Tibial artery (tissue), 4 donors: ENCODE results near the gene NTM.

ENCODE experiments used
- DNase-seq, 2 donors: peaks; one replicate each; pipeline ENCODE4 v3.0.0-alpha.2; 2019
- H3K27ac ChIP-seq, 2 donors: fragments of 200-600 bp; sonication (generic) in 1 of 2; 1 replicate in 1 of 2; 2 replicates in 1 of 2; pipeline ENCODE4 v1.5.1; 2018 to 2019; ENCODE audit warnings: mild to moderate bottlenecking in 1 of 2
- H3K27me3 ChIP-seq, 2 donors: fragments of 200-600 bp; sonication (generic) in 1 of 2; one replicate each; pipeline versions ENCODE4 v1.5.1 to v1.6.0; 2016 to 2019
- H3K36me3 ChIP-seq, 3 donors: fragments of 200-600 bp; sonication (generic) in 2 of 3; one replicate each; pipeline ENCODE4 v1.5.1; 2016 to 2019; ENCODE audit warnings: mild to moderate bottlenecking in 2 of 3
- H3K4me1 ChIP-seq, 4 donors: fragments of 200-600 bp; sonication (generic) in 2 of 4; 1 replicate in 3 of 4; 2 replicates in 1 of 4; pipeline ENCODE4 v1.5.1; 2016 to 2019
- H3K4me3 ChIP-seq, 2 donors: fragments of 200-600 bp; sonication (generic) in 1 of 2; 1 replicate in 1 of 2; 2 replicates in 1 of 2; pipeline ENCODE4 v1.5.1; 2018 to 2019; ENCODE audit warnings: mild to moderate bottlenecking in 2 of 2
- H3K9me3 ChIP-seq, 3 donors: fragments of 200-600 bp; sonication (generic) in 1 of 3; one replicate each; pipeline ENCODE4 v1.5.1; 2016 to 2019
- intact Hi-C: fragments of 100-400 bp; cut with DNase I; formaldehyde crosslinking; loops from one replicate; pipeline ENCODE4 v1.15.0; 2023; ENCODE audit warnings: low total_unique reads
- TF ChIP-seq, protein P1 (sequence below), 2 experiments: fragments of 200-600 bp in 1 of 2; fragments of 450-650 bp in 1 of 2; IDR thresholded peaks; one replicate each; pipeline ENCODE4 v1.5.1; 2017 to 2019; ENCODE audit warnings: antibody characterized with exemption in 2 of 2, mild to moderate bottlenecking in 1 of 2, moderate library complexity in 1 of 2

Gene NTM

DNA sequence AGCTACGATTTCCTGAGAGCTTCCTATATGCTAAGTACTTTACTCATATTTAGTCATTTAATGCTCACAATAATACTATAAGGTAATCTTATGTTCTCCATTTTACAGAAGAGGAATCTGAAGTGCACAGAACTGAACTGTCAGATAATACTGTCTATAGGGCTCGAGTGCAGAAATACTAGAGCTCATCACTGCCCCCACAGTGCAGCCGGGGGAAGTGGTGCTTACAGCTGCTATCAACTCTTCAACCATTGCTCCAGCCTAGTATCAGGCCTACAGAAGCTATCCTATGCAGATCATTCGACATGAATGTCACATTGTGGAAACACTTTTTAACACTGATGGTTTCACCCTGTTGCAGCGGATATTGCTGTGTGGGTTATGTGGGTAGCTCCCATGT lies 929.9 kb downstream of the NTM start:
- H3K4me1 ChIP-seq: no peaks in the 10 kb centered on the region
- H3K4me3 ChIP-seq: no peak overlapping the region
- intact Hi-C loops: no loop called here
- H3K36me3 ChIP-seq: no peaks in the 10 kb centered on the region
- TF ChIP-seq, protein P1, sequence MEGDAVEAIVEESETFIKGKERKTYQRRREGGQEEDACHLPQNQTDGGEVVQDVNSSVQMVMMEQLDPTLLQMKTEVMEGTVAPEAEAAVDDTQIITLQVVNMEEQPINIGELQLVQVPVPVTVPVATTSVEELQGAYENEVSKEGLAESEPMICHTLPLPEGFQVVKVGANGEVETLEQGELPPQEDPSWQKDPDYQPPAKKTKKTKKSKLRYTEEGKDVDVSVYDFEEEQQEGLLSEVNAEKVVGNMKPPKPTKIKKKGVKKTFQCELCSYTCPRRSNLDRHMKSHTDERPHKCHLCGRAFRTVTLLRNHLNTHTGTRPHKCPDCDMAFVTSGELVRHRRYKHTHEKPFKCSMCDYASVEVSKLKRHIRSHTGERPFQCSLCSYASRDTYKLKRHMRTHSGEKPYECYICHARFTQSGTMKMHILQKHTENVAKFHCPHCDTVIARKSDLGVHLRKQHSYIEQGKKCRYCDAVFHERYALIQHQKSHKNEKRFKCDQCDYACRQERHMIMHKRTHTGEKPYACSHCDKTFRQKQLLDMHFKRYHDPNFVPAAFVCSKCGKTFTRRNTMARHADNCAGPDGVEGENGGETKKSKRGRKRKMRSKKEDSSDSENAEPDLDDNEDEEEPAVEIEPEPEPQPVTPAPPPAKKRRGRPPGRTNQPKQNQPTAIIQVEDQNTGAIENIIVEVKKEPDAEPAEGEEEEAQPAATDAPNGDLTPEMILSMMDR (IDR thresholded peaks at IDR 0.05): no peak
- no peak overlapping the region for H3K27ac ChIP-seq
- no peaks in the 10 kb centered on the region for H3K9me3 ChIP-seq
- H3K27me3 ChIP-seq: no peaks in the 10 kb centered on the region
- DNase-seq: no peak

DNA sequence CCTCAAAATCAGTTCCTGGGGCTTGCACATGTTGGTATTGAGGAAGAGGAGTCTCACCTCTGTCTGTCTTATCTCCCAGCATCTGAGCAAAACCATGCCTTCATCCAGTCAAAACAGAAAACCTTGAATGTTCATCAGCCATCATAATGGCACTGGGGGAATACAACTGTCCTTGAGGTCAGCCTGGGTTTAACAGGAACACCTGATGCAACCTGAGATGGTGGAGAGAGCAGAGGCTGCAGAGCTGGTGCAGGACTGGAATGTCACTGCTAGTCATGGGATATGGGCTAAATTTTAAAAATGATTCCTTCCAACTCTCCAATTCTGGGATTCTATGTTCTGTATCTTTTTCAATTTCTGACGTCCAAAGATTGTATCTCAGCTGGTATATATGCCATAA lies 931.0 kb downstream of the NTM start:
- Histone ChIP-seq H3K9me3 (no peaks in the 10 kb centered on the region), H3K4me3 (no peak overlapping the region), H3K27me3 (no peaks in the 10 kb centered on the region), H3K36me3 (no peaks in the 10 kb centered on the region), H3K27ac (no peak overlapping the region), H3K4me1 (no peaks in the 10 kb centered on the region)
- DNase-seq: no peak
- TF ChIP-seq, protein P1 (IDR thresholded peaks at IDR 0.05): no peak
- intact Hi-C loops: no loop called here

DNA sequence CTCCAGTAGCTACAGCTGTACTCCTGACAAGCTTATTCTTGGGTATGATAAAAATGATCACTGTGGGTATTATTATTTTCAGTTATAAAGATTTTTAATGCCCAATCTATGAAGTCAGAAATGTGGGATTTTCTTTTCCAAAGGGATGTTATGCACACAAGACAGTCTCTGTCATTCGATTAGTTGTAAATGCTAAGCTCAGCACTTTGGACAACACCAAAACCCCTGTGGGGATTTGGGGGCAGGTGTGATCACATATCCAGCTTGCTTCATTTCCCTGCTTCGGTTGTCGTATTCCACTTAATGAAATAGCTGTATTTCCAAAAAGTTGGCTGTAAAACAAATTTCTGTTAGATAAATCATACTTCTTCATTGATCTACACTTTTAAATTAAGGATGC lies 931.5 kb downstream of the NTM start:
- H3K4me1 ChIP-seq: no peaks in the 10 kb centered on the region
- H3K27ac ChIP-seq: no peak overlapping the region
- H3K9me3 ChIP-seq: no peaks in the 10 kb centered on the region
- no peak for DNase-seq
- TF ChIP-seq, protein P1 (IDR thresholded peaks at IDR 0.05): no peak
- H3K36me3 ChIP-seq: no peaks in the 10 kb centered on the region
- intact Hi-C loops: no loop called here
- no peak overlapping the region for H3K4me3 ChIP-seq
- H3K27me3 ChIP-seq: no peaks in the 10 kb centered on the region

DNA sequence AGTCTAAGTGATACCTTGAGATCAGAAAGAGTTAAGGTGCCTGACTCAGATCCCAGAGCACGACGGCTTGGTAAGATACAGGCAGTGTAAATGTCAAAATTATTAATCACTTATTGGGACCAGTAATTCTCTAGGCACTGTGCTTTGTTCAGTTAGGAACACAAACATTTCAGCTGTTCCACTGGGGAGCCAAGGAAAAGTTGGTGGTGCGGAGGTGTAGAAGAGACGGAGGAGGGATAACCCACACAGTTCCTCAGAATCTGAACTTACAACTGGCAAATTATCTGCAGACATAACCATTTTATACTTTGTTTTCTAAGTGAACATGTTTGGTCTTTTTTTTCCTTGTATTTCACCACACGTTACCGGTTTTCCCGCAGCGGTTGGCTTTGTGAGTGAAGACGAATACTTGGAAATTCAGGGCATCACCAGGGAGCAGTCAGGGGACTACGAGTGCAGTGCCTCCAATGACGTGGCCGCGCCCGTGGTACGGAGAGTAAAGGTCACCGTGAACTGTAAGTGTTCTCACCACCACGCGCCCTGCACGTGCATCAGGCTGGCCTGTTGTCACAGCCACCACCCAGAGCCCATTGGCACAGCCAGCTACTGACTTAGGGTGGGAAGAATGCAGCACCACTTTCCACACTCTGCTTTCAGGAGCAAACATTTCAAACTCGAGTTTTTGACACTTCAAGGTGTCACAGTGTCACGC lies 937.0 kb downstream of the NTM start:
- TF ChIP-seq, protein P1 (IDR thresholded peaks at IDR 0.05): no peak
- H3K36me3 ChIP-seq: no peaks in the 10 kb centered on the region
- H3K27ac ChIP-seq: no peak overlapping the region
- DNase-seq: no peak
- H3K4me1 ChIP-seq: no peaks in the 10 kb centered on the region
- no peaks in the 10 kb centered on the region for H3K27me3 ChIP-seq
- intact Hi-C loops: no loop called here
- no peaks in the 10 kb centered on the region for H3K9me3 ChIP-seq
- H3K4me3 ChIP-seq: no peak overlapping the region

DNA sequence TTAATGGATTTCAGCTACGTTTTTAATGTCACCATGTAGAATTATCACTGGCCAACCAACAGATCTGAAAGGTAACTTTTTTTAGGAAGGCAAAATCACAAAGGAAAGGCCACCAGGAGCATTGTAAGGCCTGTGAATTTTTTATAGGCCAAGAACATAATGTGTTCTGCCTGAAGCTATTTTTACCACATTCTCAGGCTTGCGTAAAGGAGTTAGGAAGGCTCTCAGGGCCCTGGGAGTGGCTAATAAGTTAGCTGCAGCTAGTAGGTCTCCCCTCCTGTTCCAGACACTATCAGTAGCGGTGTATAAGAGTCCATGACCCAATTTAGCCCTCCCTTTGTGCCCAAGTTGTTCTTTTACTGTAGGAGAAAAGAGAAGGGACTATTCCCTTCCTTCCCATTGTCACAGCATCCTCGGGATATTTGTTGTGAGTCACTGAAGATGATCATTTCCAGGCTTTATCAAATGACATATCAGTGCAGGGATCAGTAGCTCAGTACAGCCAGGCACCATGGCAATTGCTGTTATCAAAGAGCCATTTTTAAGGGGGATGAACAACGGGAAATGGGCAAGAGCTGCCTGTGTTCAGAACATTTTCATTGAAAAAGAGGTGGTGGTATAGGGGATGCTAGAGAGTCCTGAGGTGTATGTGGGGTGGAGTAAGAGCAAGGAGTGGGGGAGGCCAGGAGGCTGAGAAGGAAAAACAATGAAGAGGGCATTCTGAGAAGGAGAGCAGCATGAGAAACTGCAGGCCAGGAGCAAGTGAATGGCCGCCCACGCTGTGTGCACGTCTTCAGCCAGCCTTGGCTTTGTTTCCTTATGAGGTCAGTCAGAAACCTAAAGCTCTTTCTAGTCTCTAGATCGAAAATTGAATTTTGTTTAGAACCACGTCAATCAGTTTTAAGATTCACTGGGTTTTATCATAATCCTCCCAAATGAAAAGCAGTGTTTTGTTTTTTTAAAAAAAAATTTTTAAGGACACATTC lies 940.3 kb downstream of the NTM start:
- DNase-seq: no peak
- H3K27me3 ChIP-seq: no peaks in the 10 kb centered on the region
- no peak overlapping the region for H3K4me3 ChIP-seq
- no peaks in the 10 kb centered on the region for H3K4me1 ChIP-seq
- intact Hi-C loops: loop anchor here (2.0 kb wide), 1 partner anchor 26 kb away; no protein-coding TSS in a partner anchor
- H3K9me3 ChIP-seq: no peaks in the 10 kb centered on the region
- no peak overlapping the region for H3K27ac ChIP-seq
- no peaks in the 10 kb centered on the region for H3K36me3 ChIP-seq
- TF ChIP-seq, protein P1 (IDR thresholded peaks at IDR 0.05): no peak
